OCI-LY7 (cell line): Measurements from ENCODE around the gene NF2.

Experiments
- CTCF ChIP-seq: fragments of 200-600 bp; sonication (generic); conservative IDR thresholded peaks from 2 replicates; pipeline ENCODE4 v1.5.1; 2014; ENCODE audit warnings: mild to moderate bottlenecking, antibody characterized with exemption, low read length, moderate library complexity, mixed read lengths
- EZH2phosphoT487 ChIP-seq: fragments of 200-600 bp; sonication (generic); IDR thresholded peaks from 2 replicates; pipeline ENCODE4 v1.6.1; 2018; ENCODE audit warnings: low read depth, borderline replicate concordance, mild to moderate bottlenecking, mixed run types, antibody characterized with exemption, low read length, moderate library complexity, mixed read lengths

- TF ChIP-seq CTCF: no peak
- TF ChIP-seq EZH2phosphoT487: no peak
Measured at GRCh38 chr22:29747832-29748231, 144.4 kb downstream of the NF2 start.
